IPS-15b (cell line): ENCODE measurements around the gene HIPK2.

Experiments
- H3K27me3 ChIP-seq: one replicate; pipeline ENCODE4 v1.6.1; 2013; ENCODE audit warnings: low read length; ENCODE audit not compliant: control insufficient read depth, insufficient read depth
- H3K36me3 ChIP-seq: one replicate; pipeline ENCODE4 v1.6.1; 2013; ENCODE audit warnings: low read length; ENCODE audit not compliant: control insufficient read depth, insufficient read depth
- H3K4me1 ChIP-seq: one replicate; pipeline ENCODE4 v1.6.1; 2013; ENCODE audit warnings: mild to moderate bottlenecking, low read length; ENCODE audit not compliant: control insufficient read depth, insufficient read depth
- H3K4me3 ChIP-seq: one replicate; pipeline ENCODE4 v1.5.1; 2013; ENCODE audit warnings: low read depth, low read length
- H3K9ac ChIP-seq: one replicate; pipeline ENCODE4 v1.6.1; 2013; ENCODE audit warnings: low read depth, mild to moderate bottlenecking, low read length
- H3K9me3 ChIP-seq: one replicate; pipeline ENCODE4 v1.6.1; 2013; ENCODE audit warnings: mild to moderate bottlenecking, low read length; ENCODE audit not compliant: control insufficient read depth, insufficient read depth

HIPK2 gene

GRCh38 chr7:139658296-139658695 lies 119.5 kb downstream of the HIPK2 start:
- H3K9ac ChIP-seq, result no peak overlapping the region
- H3K27me3 ChIP-seq, result no peaks in the 10 kb centered on the region
- no peaks in the 10 kb centered on the region for H3K36me3 ChIP-seq
- no peaks in the 10 kb centered on the region for H3K9me3 ChIP-seq
- H3K4me1 ChIP-seq, result peaks cover 13% of the 10 kb centered on the region
- no peak overlapping the region for H3K4me3 ChIP-seq

DNA sequence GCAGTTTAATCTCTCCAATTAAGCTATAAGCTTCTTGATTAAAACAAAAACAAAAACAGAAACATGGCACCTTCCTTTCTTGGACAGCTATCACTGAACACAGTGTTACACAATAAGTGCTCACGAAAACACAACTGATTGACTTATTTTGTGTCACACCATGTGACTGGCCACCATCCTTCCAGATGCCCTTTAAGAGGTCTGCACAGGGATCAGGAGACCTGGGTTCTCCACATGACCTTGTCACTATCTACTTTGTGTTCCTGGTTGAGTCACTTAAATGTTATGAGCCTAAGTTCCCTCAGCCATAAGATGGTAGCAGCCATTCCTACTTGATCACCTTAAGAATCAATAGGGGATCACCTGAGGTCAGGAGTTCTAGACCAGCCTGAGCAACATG lies 120.1 kb downstream of the HIPK2 start:
- peaks cover 13% of the 10 kb centered on the region for H3K4me1 ChIP-seq
- H3K9me3 ChIP-seq, result no peaks in the 10 kb centered on the region
- no peak overlapping the region for H3K9ac ChIP-seq
- no peak overlapping the region for H3K4me3 ChIP-seq
- H3K27me3 ChIP-seq, result no peaks in the 10 kb centered on the region
- no peaks in the 10 kb centered on the region for H3K36me3 ChIP-seq

DNA sequence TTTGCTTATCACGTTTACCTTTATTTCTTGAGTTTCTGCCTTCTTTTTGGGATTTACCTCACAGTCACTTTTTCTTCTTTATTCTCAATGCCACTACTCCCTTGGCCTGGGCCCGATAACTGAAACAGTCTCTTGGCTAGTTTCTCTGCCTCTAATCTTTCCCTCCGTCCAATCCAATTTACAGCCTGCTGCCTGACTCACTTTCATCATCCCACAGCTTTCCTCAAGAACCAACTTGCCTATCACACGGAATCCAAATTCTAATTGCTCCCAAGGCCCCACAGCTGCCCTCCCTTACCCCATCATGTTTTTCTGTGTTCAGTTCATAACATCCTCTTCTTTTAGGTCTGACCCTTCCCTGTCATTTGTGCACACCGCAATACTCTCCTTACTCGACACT lies 121.4 kb downstream of the HIPK2 start:
- no peak overlapping the region for H3K4me3 ChIP-seq
- no peaks in the 10 kb centered on the region for H3K9me3 ChIP-seq
- no peak overlapping the region for H3K9ac ChIP-seq
- no peaks in the 10 kb centered on the region for H3K36me3 ChIP-seq
- peaks cover 13% of the 10 kb centered on the region for H3K4me1 ChIP-seq
- no peaks in the 10 kb centered on the region for H3K27me3 ChIP-seq

- H3K9me3 ChIP-seq, result no peaks in the 10 kb centered on the region
- H3K4me3 ChIP-seq, result no peak overlapping the region
- no peak overlapping the region for H3K9ac ChIP-seq
- no peaks in the 10 kb centered on the region for H3K36me3 ChIP-seq
- H3K4me1 ChIP-seq, result peaks cover 9% of the 10 kb centered on the region
- no peaks in the 10 kb centered on the region for H3K27me3 ChIP-seq
These were observed 122.5 kb downstream of the HIPK2 start for GRCh38 chr7:139655305-139655704.

DNA sequence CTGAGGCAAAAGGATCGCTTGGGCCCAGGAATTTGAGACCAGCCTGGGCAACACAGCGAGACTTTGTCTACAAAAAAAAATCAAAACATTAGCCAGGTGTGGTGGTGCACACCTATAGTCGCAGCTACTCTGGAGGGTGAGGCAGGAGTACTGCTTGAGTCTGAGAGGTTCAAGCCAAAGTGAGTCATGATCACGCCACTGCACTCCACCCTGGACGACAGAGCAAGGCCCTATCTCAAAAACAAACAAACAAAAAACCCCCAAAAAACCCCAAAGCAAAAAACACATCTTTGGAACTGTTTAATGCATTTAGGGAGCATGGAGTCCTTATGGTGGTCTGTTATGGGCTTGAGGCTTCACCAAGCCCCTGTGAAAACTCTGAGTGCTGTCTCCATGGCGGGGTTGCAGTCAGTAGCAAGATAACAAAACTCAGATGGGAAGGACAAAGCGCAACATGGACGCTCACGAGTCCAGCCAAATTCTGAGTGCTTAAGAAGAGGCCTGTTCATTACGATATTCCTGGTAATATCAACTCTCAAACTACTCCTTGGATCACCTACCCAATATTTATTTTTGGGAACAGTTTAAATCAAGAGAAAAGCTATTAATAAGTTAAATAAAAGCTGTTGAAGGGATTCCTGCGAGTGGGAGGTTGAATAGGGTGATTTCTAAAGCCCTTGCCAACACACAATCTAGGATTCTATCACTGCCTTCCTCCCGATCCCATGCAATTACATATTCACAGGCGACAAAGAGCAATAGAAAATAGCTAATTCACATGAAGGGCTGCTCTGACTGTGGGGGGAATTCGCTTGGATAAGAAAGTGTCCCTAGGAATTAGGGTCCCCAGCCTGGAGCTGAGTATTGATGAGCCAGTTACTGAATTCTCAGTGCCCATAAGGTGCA lies 123.3 kb downstream of the HIPK2 start:
- H3K27me3 ChIP-seq, result no peaks in the 10 kb centered on the region
- no peaks in the 10 kb centered on the region for H3K36me3 ChIP-seq
- no peak overlapping the region for H3K9ac ChIP-seq
- no peak overlapping the region for H3K4me3 ChIP-seq
- H3K9me3 ChIP-seq, result no peaks in the 10 kb centered on the region
- peaks cover 5% of the 10 kb centered on the region for H3K4me1 ChIP-seq

- Histone ChIP-seq H3K9ac (no peak overlapping the region), H3K36me3 (no peaks in the 10 kb centered on the region), H3K9me3 (no peaks in the 10 kb centered on the region)
These were observed 125.9 kb downstream of the HIPK2 start for GRCh38 chr7:139651914-139652313.

DNA sequence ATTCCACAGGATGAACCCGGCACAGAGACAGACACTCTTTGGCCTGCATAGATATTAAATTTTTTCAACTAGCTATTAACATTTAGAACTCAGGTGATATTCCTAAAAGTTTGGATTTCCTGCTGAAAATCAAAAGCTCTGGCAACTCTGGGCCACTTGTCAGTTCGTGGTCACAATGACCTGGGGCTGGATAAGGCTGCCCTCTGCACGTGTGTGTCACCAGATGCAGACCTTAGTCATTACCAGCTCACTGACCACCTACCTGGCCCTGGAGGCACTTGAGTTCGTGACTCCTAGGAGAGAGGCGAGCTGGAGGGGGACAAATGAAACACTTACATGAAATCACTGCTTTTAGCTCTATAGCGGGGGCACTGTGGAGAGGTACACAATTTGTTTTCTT lies 126.5 kb downstream of the HIPK2 start:
- Histone ChIP-seq H3K9ac (no peak overlapping the region), H3K36me3 (no peaks in the 10 kb centered on the region), H3K9me3 (no peaks in the 10 kb centered on the region), H3K4me3 (no peak overlapping the region), H3K4me1 (peaks cover 14% of the 10 kb centered on the region), H3K27me3 (no peaks in the 10 kb centered on the region)

More at GRCh38 chr7:139651914-139652313, 125.9 kb downstream of the HIPK2 start:
- Histone ChIP-seq H3K4me3 (no peak overlapping the region), H3K27me3 (no peaks in the 10 kb centered on the region), H3K4me1 (peaks cover 14% of the 10 kb centered on the region)

DNA sequence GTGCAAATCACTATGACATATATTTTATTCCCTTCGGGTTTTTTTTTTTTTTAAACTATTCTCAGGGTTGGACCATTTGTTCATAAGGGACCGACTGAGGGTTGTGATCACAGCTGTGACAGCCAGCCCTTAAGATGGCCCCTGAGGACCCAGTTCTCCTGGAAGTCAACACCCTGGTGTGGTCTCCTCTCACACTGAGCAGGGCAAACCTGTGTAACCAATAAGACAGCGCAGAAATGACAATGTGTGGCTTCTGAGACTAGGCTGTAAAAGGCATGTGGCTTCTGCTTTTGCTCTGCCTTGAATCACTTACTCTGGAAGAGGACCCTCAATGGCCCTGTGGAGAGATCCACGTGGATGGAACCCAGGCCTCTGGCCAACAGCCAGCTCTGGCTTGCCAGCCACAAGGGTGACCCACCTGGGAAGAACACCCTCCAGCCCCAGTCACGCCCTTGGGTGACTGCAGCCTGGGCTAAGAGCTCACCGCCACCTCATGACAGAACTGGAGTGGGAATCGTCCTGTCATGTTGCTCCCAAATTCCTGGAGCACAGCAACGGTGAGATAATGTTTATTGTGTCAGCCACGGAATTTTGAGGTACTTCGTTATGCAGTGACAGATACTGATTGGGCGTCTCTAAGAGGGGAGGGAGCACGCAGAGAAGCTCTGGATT lies 127.2 kb downstream of the HIPK2 start:
- H3K4me1 ChIP-seq, result peaks cover 14% of the 10 kb centered on the region
- no peaks in the 10 kb centered on the region for H3K27me3 ChIP-seq
- H3K4me3 ChIP-seq, result no peak overlapping the region
- H3K9ac ChIP-seq, result no peak overlapping the region
- H3K9me3 ChIP-seq, result no peaks in the 10 kb centered on the region
- no peaks in the 10 kb centered on the region for H3K36me3 ChIP-seq

- Histone ChIP-seq H3K36me3 (no peaks in the 10 kb centered on the region), H3K9me3 (no peaks in the 10 kb centered on the region), H3K27me3 (no peaks in the 10 kb centered on the region), H3K4me3 (no peak overlapping the region), H3K9ac (no peak overlapping the region), H3K4me1 (peaks cover 14% of the 10 kb centered on the region)
These were observed 128.8 kb downstream of the HIPK2 start for GRCh38 chr7:139648941-139649425.

- H3K4me3 ChIP-seq, result no peak overlapping the region
- H3K36me3 ChIP-seq, result no peaks in the 10 kb centered on the region
- H3K27me3 ChIP-seq, result no peaks in the 10 kb centered on the region
- H3K4me1 ChIP-seq, result peaks cover 14% of the 10 kb centered on the region
- no peak overlapping the region for H3K9ac ChIP-seq
- no peaks in the 10 kb centered on the region for H3K9me3 ChIP-seq
These were observed 129.4 kb downstream of the HIPK2 start for GRCh38 chr7:139648391-139648861.

DNA sequence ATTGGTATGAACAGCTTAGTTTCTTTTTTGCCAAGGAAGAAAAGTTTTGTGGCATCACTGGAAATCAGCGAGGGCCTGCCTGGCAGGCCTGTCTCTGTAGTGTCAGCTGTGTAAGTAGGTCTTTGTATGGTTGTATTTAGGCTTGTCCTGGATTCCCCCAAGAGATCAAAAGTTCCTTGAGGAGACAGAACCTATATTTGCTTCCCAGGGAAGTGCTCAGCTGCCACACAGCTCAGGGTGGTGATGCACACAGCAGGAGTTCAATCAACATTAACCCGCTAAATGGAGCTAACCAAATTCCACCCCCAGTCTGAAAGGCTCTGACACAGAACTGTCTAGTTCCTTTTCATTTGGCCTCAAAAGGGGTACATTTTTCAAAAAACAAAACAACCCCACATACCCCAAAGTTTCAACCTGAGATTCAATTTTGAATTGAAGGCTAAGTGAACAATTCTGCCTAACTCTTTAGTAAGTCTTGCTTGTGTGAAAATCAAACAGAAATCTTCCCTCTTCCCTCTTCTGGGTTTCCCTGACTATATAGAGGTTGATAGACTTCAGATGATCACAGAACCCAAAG lies 129.9 kb downstream of the HIPK2 start:
- H3K9me3 ChIP-seq, result no peaks in the 10 kb centered on the region
- H3K4me1 ChIP-seq, result peaks cover 14% of the 10 kb centered on the region
- no peak overlapping the region for H3K4me3 ChIP-seq
- no peaks in the 10 kb centered on the region for H3K36me3 ChIP-seq
- H3K9ac ChIP-seq, result no peak overlapping the region
- H3K27me3 ChIP-seq, result no peaks in the 10 kb centered on the region
